Measurements from ENCODE around the gene CCDC88B.
"Not testable (repeated sequence)": the region's sequence is repeated elsewhere in the genome, so short reads cannot be mapped to it uniquely, and the experiment has no call there.

CCDC88B gene

GRCh38 chr11:64321026-64321425, 19.0 kb upstream of the CCDC88B start:
- no peak for DNase-seq

GRCh38 chr11:64321533-64321932, 18.5 kb upstream of the CCDC88B start:
- DNase-seq: no peak

- DNase-seq: no peak
Measured at GRCh38 chr11:64322925-64323260, 17.1 kb upstream of the CCDC88B start.

- DNase-seq: no peak
Measured at GRCh38 chr11:64323373-64323772, 16.6 kb upstream of the CCDC88B start.

- DNase-seq: not testable (repeated sequence)
Measured at GRCh38 chr11:64323984-64324383, 16.0 kb upstream of the CCDC88B start.

- DNase-seq: no peak
Measured at GRCh38 chr11:64324692-64325469, 15.1 kb upstream of the CCDC88B start.

GRCh38 chr11:64327375-64327774, 12.6 kb upstream of the CCDC88B start:
- DNase-seq: no peak

GRCh38 chr11:64327993-64328392, 12.0 kb upstream of the CCDC88B start:
- DNase-seq: no peak

- DNase-seq: no peak
Measured at GRCh38 chr11:64330888-64331287, 9.1 kb upstream of the CCDC88B start.

GRCh38 chr11:64331569-64332371, 8.2 kb upstream of the CCDC88B start:
- no peak for DNase-seq

GRCh38 chr11:64333556-64333955, 6.4 kb upstream of the CCDC88B start:
- DNase-seq: no peak

- peak; percentile 48 for DNase-seq
Measured at GRCh38 chr11:64334764-64335735, 5.0 kb upstream of the CCDC88B start.

GRCh38 chr11:64337538-64338249, 2.3 kb upstream of the CCDC88B start:
- DNase-seq: no peak

GRCh38 chr11:64338716-64339115, 1.3 kb upstream of the CCDC88B start:
- no peak for DNase-seq

GRCh38 chr11:64339286-64339685, 718 bp upstream of the CCDC88B start:
- no peak for DNase-seq

GRCh38 chr11:64340671-64341335, 799 bp downstream of the CCDC88B start:
- peak; percentile 53 for DNase-seq

GRCh38 chr11:64341429-64341828, 1.4 kb downstream of the CCDC88B start:
- DNase-seq: no peak

- peak; percentile 81 for DNase-seq
Measured at GRCh38 chr11:64341851-64342791, 2.1 kb downstream of the CCDC88B start.

GRCh38 chr11:64342869-64343745, 3.1 kb downstream of the CCDC88B start:
- DNase-seq: peak; percentile 15

Measured in retina (tissue), 1 donor.